ENCODE results near the gene BEND3.
"Not testable (repeated sequence)": the region's sequence is repeated elsewhere in the genome, so short reads cannot be mapped to it uniquely, and the experiment has no call there.

The BEND3 gene

DNA sequence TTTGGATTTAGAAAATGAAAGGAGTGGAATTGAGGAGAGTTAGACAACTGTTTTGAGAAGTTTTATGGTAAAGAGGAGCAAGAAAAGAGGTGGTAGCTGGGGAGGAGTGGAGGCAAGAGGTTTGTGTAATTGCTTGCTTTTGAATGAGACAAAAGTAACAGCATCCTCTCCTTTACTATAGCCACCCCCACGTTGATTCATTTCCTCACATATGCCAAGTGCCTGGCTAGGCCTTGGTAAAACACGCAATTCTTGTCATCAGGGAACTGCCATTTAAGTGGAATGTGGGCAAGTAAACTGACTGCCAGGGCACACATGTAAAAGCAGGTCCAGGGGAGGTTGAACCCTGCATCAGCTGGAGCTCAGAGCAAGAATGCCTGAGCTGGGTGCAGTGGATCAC lies 83.3 kb downstream of the BEND3 start:
- no peak for DNase-seq (ENCODE audit: low read depth)

DNA sequence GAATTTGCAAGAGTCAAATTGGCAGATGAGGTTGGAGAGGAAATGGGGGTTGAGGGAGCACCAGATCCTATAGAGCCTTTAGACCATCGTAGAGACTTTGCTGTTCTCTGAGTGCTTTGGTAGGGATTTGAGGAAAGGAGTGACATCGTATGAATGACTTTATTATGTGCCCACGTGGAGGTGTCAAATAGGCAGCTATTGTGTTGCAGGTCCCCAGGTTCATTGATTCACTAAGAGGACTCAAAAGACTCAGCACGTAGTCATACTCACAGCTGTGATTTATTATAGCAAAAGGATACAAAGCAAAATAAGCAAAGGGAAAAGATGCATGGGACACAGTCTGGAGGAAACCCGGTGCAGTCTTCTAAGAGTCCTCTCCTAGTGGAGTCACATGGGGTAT lies 85.2 kb downstream of the BEND3 start:
- DNase-seq (ENCODE audit: low read depth), result no peak

DNA sequence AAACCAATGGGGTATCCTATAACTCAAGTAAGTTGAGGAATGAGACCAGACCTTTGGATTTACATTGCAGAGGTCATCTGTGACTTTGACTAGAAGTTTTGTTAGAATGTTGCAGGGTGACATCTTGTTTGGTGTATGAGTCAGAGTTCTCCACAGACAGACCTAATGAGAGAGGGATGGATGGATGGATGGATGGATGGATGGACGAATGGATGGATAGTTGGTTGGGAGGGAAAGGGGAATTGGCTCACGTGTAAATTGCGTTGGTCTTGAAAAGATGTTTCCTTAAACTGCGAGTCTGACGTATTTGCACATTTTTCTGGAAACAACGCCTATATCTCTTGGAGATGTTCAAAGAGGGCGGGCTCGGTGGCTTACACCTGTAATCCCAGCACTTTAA lies 88.3 kb downstream of the BEND3 start:
- no peak for DNase-seq (ENCODE audit: low read depth)

DNA sequence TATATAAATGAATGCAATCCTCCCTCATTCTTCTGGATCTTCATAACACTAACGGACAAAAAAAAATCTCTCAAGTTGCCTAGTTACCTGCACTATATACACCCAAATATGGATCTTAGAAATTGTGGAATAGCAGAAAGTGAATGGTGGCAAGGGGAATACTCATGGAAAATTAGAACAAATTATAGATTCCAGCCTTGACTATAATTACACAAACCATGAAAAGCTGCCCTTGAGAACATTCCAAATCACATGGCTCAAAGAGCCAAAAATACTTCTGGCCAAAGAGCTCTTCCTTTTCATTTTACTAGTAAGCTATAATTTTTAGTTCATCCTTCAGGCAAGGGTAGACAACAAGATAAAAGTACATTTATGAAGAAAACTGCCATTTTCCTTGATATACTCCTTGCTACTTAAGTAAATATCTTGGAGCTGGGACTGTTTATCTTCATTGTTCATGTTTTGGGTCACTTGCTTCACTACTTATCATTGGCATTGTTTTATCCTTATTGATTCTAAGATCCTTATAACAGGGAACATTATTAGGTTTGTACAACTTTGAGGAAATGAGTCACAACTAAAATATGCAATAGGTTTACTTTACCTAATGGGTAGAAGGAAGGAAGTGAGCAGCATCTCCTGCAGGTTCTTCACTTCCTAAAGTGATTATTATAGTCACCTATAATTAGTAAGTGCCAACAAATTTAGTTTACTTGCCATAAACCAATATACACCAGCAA lies 93.7 kb downstream of the BEND3 start:
- DNase-seq (ENCODE audit: low read depth), result no peak

DNA sequence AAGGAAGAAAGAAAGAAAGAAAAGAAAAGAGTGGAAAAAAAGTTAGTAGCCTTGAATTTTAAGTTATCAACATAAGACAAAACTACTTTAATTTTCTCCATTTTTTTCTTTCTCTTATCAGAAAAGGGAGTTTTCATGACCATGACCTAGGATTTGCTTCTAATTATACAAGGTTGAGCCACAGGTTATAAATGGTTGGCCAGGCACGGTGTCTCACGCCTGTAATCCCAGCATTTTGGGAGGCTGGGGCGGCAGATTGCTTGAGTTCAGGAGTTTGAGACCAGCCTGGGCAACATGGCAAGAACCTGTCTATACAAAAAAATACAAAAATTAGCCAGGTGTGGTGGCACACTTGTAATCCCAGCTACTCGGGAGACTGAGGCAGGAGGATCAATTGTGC lies 95.1 kb downstream of the BEND3 start:
- DNase-seq (ENCODE audit: low read depth), result no peak

DNA sequence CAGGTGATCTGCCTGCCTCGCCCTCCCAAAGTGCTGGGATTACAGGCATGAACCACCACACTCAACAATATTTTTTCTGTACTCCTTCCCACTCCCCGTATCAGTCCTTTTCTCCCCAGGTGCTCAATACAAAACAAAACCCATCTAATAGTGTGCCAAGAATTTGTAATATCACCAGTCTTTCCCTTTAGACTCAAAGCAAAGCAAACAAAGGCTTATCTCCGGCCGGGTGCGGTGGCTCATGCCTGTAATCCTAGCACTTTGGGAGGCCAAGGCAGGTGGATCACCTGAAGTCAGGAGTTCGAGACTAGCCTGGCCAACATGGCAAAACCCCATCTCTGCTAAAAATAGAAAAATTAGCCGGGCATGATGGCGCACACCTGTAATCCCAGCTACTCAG lies 95.7 kb downstream of the BEND3 start:
- DNase-seq (ENCODE audit: low read depth), result not testable (repeated sequence)

DNA sequence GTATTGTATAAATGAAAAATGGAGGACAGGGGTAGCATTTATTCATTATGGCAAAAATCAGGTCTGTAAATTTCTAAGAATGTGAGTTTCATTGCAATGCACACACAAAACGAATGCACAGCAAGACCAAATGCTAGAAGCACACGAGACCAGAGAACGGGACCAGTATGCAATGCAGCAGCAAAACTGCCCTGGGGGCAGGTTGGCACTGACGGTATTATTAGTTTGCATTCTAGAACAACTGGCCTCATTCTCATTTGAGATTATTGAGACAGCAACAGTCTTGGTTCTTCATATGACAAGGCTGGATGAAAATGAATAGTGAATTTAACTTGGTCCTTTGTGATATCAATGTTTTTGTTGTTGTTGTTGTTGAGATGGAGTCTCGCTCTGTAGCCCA lies 96.3 kb downstream of the BEND3 start:
- DNase-seq (ENCODE audit: low read depth), result no peak

All from GM04503 (cell line).